GM21447 (cell line): ENCODE data around the gene PELO.

ENCODE experiments used
- ATAC-seq: cut with Tn5 transposase; IDR thresholded peaks from one replicate; pipeline ENCODE4 v1.9.1; 2021; ENCODE audit not compliant: unreplicated experiment

Gene PELO

DNA sequence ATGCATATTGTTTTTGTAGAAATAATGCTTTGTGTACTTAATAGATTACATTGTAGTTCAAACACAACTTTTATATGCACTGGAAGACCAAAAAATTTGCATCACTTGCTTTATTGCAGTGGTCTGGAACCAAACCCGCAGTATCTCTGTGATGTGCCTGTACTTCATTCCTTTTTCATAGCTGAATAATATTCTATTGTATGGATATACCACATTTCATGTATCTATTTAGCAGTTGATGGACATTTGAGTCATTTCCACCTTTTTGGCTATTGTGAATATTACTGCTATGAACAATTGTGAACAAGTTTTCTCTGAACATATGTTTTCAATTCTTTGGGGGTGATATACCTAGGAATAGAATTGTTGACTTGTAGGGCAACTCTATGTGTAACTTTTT is 40.1 kb downstream of the PELO start:
- no peak for ATAC-seq

DNA sequence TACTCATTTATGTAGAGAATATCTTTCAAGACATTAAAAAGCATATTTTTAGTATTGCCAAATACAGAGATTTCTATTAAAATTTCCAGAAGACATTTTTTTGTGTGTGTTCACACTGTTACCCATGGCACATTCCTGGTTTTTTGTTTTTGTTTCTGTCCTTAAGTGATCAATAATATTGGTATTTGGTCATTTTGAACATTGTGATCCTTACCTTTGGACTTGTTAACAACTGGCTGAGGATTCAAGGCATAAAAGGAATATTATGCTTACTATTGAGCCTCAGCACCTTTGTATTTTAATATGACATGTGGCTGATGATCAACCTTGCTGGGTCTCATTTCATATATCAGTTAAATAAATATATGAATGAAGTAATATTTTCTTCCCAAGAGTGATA is 41.9 kb downstream of the PELO start:
- no peak for ATAC-seq

DNA sequence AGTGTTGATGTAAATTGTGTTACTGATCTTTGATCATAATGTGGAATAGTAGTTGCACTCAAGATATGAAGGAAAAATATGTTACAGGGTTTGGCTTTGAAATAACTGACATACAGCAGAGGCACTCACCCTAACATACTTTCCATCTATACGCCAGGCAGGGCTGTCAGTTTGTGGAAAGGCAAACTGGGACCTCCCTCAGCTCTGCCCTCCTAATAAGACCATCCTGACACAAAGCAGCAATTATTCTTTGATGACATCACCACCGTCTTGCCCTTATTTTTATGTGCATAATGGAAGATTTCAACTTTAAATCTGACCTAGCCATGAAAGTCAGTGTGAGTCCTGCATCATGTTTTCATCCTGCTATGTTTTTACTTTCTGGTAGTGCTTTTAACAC is 42.9 kb downstream of the PELO start:
- ATAC-seq = no peak

DNA sequence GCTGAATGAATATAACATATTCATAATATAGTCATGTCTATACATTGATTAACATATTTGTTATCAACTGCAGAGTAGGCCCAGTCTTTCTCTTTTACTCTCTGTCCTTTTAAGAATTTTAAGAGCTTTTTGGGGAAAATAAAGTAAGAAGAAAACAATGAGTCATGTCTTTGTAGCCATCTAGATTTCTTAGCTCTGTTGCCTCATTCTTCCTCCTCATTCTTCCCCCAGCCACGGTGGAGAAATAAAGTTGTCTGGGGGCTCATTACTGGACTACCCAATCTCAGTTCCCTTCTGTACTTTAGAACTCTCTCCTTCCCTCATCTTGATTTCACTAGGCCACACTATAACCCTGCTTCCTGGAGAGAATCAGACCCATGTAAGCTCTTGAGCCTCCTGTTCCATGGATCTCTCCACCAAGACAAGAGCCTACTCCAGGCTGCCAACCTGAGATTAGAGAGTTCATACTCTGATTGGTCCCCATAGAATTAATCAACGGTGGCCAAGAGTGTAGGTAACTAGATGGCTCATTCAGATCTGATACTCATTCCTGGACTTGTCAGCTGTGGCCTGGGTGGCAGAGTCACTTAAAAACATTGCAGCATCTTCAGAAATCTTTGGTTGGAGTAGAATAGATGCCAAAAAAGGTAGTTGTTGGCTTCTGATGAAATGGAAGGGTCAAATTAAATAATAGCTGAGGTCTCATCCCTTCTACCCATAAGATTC is 44.2 kb downstream of the PELO start:
- no peak for ATAC-seq

DNA sequence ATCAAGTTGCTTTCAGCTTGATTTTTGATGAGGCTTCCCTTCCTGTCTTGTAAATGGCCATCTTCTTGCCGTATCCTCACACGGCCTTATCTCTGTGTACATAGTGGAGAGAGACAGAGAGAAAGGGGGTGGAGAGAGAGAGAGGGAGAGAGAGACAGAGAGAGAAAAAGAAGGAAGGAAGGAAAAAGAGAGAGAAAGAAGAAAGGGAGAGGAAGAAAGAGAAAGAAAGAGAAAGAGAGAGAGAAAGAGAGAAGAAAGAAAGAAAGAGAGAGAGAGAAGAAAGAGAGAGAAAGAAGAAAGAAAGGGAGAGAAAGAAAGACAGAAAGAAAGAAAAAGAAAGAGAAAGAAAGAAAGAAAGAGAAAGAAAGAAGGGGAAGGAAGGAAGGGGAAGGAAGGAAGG is 46.6 kb downstream of the PELO start:
- ATAC-seq = no peak

DNA sequence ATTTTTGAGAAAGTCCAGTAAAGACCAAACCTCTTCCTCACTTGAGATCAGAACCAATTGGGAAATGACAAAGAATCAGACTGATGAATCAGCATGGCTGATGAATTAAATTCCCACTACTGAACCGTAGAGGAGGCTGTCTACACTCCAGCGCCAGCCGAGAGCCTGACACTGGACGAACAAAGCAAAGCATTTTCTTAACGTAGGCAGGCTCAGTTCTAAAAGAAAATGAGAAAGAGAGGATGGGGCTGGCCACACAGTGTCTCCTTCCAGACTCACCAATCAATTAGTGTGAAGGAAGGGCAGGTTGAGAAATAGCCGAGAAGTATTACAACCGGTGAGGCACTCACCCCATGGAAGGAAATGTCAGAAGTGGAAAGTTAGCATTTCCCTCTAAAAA is 49.4 kb downstream of the PELO start:
- ATAC-seq = no peak
